ENCODE data around the gene LPP.

- TF ChIP-seq, protein P1, sequence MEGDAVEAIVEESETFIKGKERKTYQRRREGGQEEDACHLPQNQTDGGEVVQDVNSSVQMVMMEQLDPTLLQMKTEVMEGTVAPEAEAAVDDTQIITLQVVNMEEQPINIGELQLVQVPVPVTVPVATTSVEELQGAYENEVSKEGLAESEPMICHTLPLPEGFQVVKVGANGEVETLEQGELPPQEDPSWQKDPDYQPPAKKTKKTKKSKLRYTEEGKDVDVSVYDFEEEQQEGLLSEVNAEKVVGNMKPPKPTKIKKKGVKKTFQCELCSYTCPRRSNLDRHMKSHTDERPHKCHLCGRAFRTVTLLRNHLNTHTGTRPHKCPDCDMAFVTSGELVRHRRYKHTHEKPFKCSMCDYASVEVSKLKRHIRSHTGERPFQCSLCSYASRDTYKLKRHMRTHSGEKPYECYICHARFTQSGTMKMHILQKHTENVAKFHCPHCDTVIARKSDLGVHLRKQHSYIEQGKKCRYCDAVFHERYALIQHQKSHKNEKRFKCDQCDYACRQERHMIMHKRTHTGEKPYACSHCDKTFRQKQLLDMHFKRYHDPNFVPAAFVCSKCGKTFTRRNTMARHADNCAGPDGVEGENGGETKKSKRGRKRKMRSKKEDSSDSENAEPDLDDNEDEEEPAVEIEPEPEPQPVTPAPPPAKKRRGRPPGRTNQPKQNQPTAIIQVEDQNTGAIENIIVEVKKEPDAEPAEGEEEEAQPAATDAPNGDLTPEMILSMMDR (IDR thresholded peaks at IDR 0.05; ENCODE audit: low read length), result no peak
- TF ChIP-seq EZH2phosphoT487 (IDR thresholded peaks at IDR 0.05; ENCODE audit: low read length), result no peak
Observed at GRCh38 chr3:188274249-188274915, 120.4 kb downstream of the LPP start.

All from MM.1S (cell line).